Effector memory CD8-positive, alpha-beta T cell (primary cell): ENCODE measurements around the gene CROCC2.

Experiments
- ATAC-seq: fragments of 150-1000 bp; cut with Tn5 transposase; replicated peaks from 2 replicates; pipeline ENCODE4 v1.10.0; 2021; ENCODE audit warnings: mild to moderate bottlenecking, moderate library complexity
- DNase-seq, 3 experiments: peaks; one replicate each; pipeline ENCODE4 v3.0.0; 2021
- H3K27ac Mint-ChIP-seq, 2 donors: one replicate each; pipeline ENCODE4 v1.8.0; 2022; ENCODE audit warnings: mild to moderate bottlenecking in 2 of 2, mixed read lengths in 2 of 2, moderate library complexity in 2 of 2
- H3K27me3 Mint-ChIP-seq, 2 donors: one replicate each; pipeline ENCODE4 v1.8.0; 2022; ENCODE audit warnings: mixed read lengths in 2 of 2
- H3K36me3 Mint-ChIP-seq: one replicate; pipeline ENCODE4 v1.8.0; 2022; ENCODE audit warnings: mild to moderate bottlenecking, moderate library complexity, mixed read lengths; ENCODE audit not compliant: insufficient read depth
- H3K4me1 Mint-ChIP-seq, 2 donors: one replicate each; pipeline ENCODE4 v1.8.0; 2022; ENCODE audit warnings: low read depth in 2 of 2, mixed read lengths in 2 of 2
- H3K4me3 Mint-ChIP-seq, 2 donors: one replicate each; pipeline ENCODE4 v1.8.0; 2022; ENCODE audit warnings: mild to moderate bottlenecking in 2 of 2, mixed read lengths in 2 of 2, moderate library complexity in 2 of 2
- H3K9me3 Mint-ChIP-seq, 2 donors: one replicate each; pipeline ENCODE4 v1.8.0; 2022; ENCODE audit warnings: mixed read lengths in 2 of 2

The CROCC2 gene

GRCh38 chr2:240901986-240902614 lies 4.0 kb upstream of the CROCC2 start:
- H3K9me3 Mint-ChIP-seq, result no peaks in the 10 kb centered on the region
- H3K4me1 Mint-ChIP-seq, result no peaks in the 10 kb centered on the region
- no peak overlapping the region for H3K27ac Mint-ChIP-seq
- no peaks in the 10 kb centered on the region for H3K36me3 Mint-ChIP-seq
- ATAC-seq (no peak), DNase-seq (no peak)
- no peak overlapping the region for H3K4me3 Mint-ChIP-seq
- peaks cover 15 to 75% of the 10 kb centered on the region in 2 donors for H3K27me3 Mint-ChIP-seq

GRCh38 chr2:240902615-240903041 lies 3.5 kb upstream of the CROCC2 start:
- ATAC-seq (no peak), DNase-seq (no peak)
- Mint-ChIP-seq H3K9me3 (no peaks in the 10 kb centered on the region), H3K36me3 (no peaks in the 10 kb centered on the region), H3K4me1 (no peaks in the 10 kb centered on the region), H3K4me3 (no peak overlapping the region), H3K27ac (no peak overlapping the region), H3K27me3 (peaks cover 14 to 74% of the 10 kb centered on the region in 2 donors)

GRCh38 chr2:240903191-240904060 lies 2.7 kb upstream of the CROCC2 start:
- no peak for DNase-seq
- ATAC-seq, result no peak
- no peak overlapping the region for H3K4me3 Mint-ChIP-seq
- H3K27ac Mint-ChIP-seq, result no peak overlapping the region
- H3K36me3 Mint-ChIP-seq, result no peaks in the 10 kb centered on the region
- H3K27me3 Mint-ChIP-seq, result peaks cover 10 to 66% of the 10 kb centered on the region in 2 donors
- H3K4me1 Mint-ChIP-seq, result no peaks in the 10 kb centered on the region
- H3K9me3 Mint-ChIP-seq, result no peaks in the 10 kb centered on the region

DNA sequence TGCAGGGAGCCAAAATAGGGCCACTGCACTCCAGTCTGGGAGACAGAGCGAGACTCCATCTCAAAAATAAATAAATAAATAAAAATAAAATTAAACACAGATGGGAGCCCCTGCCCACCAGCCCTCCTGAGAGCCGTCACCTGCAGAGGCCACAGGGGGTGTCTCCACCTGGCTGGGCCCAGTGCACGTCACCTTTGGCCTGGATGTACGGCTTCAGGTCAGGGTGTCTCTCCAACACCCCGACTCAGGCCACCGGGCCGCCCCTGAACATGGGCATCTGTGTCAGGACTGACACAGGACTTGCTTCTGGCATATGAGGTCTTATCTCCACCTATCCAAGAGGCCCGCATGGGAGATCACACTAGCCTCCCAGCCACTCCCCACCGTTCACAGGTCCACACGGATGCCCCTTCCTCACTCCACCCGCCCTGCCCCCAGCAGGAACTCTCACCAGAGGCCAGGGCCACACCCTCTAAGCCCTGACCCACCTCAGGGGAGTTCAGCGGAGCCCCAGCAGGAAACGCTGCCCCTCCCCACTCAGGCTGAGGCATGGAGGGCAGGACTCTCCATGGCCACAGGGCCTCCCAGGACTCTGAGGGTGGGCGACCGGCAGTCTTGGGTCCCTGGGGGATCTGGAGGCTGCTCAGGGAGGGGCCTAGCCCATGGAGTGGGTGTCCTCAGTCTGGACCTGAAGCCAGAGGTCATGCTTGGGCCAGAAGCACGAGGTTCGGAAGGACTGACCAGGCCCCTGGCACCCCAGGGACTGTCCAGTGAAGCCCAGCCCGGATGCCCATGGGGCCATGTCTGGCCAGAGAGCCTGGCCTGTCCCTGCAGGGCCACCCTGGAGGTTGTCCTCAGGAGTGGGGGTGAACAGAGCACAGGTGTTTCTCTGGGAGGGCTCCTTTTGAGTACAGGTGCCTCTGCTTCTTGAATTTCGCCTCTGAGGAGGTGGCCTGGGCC lies 1.6 kb upstream of the CROCC2 start:
- peaks cover 12 to 59% of the 10 kb centered on the region in 2 donors for H3K27me3 Mint-ChIP-seq
- H3K27ac Mint-ChIP-seq, result no peak overlapping the region
- H3K4me3 Mint-ChIP-seq, result no peak overlapping the region
- H3K4me1 Mint-ChIP-seq, result no peaks in the 10 kb centered on the region
- no peak for DNase-seq
- ATAC-seq, result no peak
- H3K36me3 Mint-ChIP-seq, result no peaks in the 10 kb centered on the region
- no peaks in the 10 kb centered on the region for H3K9me3 Mint-ChIP-seq

DNA sequence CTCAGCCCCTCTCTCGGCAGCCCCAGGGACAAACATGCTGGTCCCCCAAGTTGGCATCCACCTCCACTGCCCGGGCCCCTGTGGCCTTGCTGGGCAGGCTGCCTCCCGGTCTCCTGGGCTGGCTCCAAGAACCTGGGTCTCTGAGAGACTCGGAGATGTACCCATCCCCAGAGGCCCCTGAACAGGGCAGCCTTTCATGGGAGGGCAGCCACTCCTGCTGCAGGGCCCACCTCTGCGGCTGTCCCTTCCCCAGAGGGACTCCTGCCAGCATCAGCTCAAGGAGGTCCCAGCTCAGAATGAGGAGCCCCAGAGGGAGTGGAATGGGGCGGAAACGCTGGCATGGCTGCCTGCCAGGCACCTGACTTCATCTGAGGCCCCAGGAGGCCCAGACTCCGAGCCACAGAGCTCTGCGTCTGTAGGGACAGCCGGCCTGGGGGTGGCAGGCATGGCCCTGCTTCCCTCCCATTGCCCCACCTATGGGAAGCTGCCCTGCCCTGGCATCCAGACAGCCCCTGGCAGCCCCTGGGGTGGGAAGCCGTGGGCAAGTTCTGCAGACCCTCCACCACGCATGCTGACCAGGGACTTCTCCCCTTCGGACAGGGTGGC lies 857 bp upstream of the CROCC2 start:
- Mint-ChIP-seq H3K27ac (no peak overlapping the region), H3K9me3 (no peaks in the 10 kb centered on the region), H3K27me3 (peaks cover 20 to 64% of the 10 kb centered on the region in 2 donors), H3K36me3 (no peaks in the 10 kb centered on the region), H3K4me3 (no peak overlapping the region), H3K4me1 (no peaks in the 10 kb centered on the region)
- no peak for DNase-seq
- no peak for ATAC-seq

GRCh38 chr2:240906911-240907590 lies 915 bp downstream of the CROCC2 start:
- DNase-seq (no peak), ATAC-seq (no peak)
- no peak overlapping the region for H3K4me3 Mint-ChIP-seq
- H3K9me3 Mint-ChIP-seq, result no peaks in the 10 kb centered on the region
- no peaks in the 10 kb centered on the region for H3K4me1 Mint-ChIP-seq
- peaks cover 29 to 63% of the 10 kb centered on the region in 2 donors for H3K27me3 Mint-ChIP-seq
- H3K27ac Mint-ChIP-seq, result no peak overlapping the region
- no peaks in the 10 kb centered on the region for H3K36me3 Mint-ChIP-seq

DNA sequence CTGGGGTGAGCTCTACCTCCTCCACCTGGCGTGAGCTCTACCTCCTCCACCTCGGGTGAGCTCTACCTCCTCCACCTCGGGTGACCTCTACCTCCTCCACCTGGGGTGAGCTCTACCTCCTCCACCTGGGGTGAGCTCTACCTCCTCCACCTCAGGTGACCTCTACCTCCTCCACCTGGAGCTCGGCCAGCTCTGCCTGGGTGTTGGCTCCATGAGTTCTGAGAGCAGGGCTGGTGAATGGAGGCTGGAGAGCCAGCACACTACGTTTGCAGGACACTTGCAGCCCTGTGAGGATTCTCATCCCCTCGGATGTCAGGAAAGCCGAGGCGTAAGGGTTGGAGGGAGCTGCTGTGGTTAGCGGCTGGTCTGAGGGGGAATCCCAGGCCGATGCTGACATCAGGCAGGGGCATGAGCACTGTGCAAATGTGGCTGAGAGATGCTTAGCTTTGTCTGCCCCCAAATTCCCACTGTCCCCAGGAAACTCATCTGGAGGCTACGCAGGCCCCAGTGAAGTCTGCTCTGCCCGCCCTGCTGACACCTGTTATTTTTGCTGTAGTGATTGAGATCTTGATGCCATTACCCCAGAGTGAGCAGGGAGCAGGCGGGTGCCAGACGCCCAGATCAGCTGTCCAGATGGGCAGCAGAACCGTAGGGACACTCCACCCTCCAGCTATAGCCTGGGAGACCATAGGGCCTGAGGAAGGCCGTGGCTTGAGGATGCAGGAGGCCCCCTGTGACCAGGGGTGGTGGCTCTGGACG lies 3.3 kb downstream of the CROCC2 start:
- no peaks in the 10 kb centered on the region for H3K36me3 Mint-ChIP-seq
- H3K4me1 Mint-ChIP-seq, result no peaks in the 10 kb centered on the region
- H3K4me3 Mint-ChIP-seq, result no peak overlapping the region
- no peak overlapping the region for H3K27ac Mint-ChIP-seq
- peaks cover 38 to 65% of the 10 kb centered on the region in 2 donors for H3K27me3 Mint-ChIP-seq
- ATAC-seq, result no peak
- DNase-seq, result no peak
- no peaks in the 10 kb centered on the region for H3K9me3 Mint-ChIP-seq

DNA sequence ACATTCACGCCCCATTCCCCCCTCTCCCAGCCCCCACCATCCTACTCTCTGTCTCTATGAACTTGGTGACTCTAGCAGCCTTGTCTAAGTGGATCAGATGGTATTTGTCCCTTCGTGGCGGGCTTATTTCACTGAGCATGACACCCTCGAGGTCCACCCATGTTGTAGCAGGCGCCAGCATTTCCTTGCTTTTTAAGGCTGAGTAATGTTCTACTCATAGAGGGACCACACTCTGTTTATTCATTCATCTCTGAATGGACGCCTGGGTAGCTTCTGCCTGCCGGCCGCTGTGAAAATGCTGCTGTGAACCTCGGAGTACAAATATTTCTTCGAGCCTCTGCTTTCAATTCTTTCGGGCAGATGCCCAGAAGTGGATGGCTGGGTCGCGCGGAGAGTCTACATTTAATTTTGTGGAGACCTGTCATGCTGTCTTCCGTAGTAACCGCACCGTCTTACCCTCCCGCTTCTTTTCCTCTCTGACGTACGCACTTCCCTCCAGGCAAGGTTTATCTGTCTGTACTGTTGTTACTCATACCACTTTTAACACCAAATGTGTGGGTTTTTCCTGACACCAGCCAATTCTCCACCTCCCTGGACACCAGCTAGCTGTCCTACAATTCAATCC lies 5.6 kb downstream of the CROCC2 start:
- H3K9me3 Mint-ChIP-seq, result no peaks in the 10 kb centered on the region
- no peaks in the 10 kb centered on the region for H3K36me3 Mint-ChIP-seq
- ATAC-seq (no peak), DNase-seq (no peak)
- no peak overlapping the region for H3K4me3 Mint-ChIP-seq
- peaks cover 0 to 3% of the 10 kb centered on the region in 2 donors for H3K4me1 Mint-ChIP-seq
- peaks cover 39 to 73% of the 10 kb centered on the region in 2 donors for H3K27me3 Mint-ChIP-seq
- no peak overlapping the region for H3K27ac Mint-ChIP-seq

DNA sequence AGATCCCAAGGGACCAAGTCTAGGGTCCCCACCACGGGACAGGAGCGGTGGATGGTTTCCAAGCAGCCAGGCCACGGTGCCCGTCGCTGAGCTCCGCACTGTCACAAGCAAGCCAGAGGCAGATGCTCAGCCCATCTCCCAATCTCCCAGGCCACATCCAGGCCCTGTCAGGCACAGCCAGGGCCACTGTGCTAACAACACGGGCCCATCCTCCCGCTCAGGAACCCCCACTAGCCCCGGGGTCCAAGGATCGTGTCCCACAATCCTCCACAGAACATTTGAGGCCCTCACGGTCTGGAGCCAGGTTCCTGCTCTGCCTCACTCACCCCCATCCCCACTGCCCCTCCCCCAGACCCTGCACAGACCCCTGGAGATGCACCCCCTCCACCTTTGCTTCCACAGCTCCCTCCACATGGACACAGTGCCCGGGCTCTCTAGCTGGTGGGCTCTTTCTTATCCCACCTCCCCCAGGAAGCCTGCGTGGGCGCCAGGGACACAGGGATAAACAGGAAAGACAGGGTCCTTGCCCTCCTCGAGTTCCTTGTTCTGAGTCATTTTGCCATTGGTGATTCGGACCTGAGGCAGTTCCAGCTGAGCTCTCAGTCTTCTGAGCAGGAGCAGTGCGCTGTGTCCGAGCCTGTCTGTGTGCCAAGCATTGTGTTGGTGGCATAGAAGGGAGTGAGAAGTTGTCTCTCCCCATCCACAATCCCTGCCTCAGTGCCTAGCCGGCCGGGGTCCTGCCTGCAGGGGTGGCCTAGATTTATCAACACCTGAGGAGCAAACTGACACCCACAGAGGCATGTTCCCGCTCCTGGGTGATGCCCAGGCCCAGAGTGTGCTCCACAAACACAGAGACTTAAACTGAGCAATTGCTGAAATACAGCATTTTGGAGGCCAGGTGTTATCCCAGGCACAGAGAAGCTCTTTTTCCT lies 7.0 kb downstream of the CROCC2 start:
- Mint-ChIP-seq H3K27me3 (peaks cover 41 to 81% of the 10 kb centered on the region in 2 donors), H3K36me3 (no peaks in the 10 kb centered on the region), H3K4me1 (peaks cover 0 to 3% of the 10 kb centered on the region in 2 donors), H3K4me3 (no peak overlapping the region), H3K27ac (no peak overlapping the region), H3K9me3 (no peaks in the 10 kb centered on the region)
- ATAC-seq, result no peak
- no peak for DNase-seq

GRCh38 chr2:240913810-240914644 lies 7.9 kb downstream of the CROCC2 start:
- DNase-seq (peak; percentile 44), ATAC-seq (peak; percentile 32)
- Mint-ChIP-seq H3K36me3 (no peaks in the 10 kb centered on the region), H3K4me3 (no peak overlapping the region), H3K9me3 (no peaks in the 10 kb centered on the region), H3K27ac (no peak overlapping the region), H3K4me1 (peaks cover 0 to 3% of the 10 kb centered on the region in 2 donors), H3K27me3 (peaks cover 41 to 89% of the 10 kb centered on the region in 2 donors)
